SKM-1 treated with dmso at 0.1 percent for 144 hours (cell line): Measurements from ENCODE around the gene LRRC72.

Source experiments
- DNase-seq: peaks from one replicate; lab custom pipeline; 2025; ENCODE audit not compliant: unreplicated experiment; lab: John Stamatoyannopoulos, UW

The LRRC72 gene

DNA sequence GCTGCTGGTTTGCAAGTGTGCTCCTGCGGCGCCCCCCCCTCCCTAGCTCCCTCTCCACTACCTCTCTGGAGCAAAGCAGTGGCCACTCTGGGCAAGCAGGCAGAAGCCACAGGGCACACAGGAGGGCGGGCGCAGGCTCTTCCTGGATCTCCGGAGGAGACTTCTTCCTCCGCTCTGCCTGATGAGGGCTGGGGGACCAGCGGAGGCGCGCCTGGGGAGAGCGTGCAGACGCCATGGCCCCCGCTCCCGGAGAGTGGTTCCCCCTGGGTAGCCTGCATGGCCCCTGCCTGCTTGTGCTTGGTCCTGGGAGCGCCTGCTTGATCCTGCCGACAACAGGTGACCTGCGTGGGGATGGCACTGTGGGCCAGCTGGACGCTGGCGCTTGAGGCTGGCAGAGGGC lies 89.9 kb downstream of the LRRC72 start:
- DNase-seq, result no peak

DNA sequence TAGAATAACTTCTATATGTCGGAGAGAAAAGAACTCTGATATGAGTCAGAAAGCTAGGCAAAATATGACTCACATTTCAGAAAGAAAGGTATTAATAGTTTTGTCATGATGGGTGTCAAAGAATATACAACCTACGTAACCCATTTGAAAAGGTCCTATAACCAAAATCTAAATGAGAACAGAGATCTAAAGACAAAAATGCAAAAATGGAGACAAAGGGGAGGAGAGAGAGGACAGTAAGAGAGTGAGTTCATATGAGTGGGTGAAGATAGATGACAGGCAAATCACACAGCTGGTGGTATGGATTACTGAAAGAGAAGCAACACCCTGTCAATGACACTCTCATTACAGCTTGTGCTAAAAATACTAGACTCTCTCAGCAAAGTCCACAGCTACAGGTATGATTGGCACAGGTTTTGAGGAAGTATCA lies 93.4 kb downstream of the LRRC72 start:
- DNase-seq, result no peak

DNA sequence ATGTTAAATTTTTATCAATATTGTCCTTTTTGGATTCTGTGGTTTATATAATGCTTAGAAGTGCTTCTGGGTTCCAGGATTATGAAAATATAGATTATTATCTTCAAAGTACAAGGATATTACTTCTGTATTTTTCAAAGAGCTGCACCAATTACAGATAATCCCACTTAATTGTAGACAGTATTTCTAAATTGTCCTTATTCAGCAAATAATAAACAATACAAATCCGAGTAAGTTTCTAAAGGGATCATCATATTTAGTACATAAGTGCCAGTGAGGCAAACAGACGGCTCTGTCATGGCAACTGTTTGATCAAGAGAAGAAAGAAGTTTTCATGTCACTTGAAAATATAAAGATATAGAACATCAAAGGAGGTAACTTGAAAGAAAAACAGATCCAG lies 99.8 kb downstream of the LRRC72 start:
- no peak for DNase-seq

DNA sequence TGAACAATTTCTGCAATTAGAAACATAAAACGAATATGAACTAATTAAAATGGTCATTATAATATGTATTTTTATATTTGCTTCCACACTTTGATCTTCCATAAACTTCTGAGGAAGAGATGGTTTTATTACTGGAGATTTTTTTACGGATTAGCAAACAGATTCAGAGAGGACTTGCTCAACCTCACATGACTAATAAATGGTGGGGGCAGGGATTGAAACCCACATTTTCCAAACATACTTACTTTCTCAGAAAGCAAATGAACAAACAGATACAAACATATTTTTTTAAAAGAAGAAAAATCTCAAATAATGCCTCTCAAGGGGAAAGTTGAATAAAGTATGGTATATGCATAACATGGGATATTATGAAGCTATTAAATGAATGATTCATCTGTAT lies 100.6 kb downstream of the LRRC72 start:
- no peak for DNase-seq

DNA sequence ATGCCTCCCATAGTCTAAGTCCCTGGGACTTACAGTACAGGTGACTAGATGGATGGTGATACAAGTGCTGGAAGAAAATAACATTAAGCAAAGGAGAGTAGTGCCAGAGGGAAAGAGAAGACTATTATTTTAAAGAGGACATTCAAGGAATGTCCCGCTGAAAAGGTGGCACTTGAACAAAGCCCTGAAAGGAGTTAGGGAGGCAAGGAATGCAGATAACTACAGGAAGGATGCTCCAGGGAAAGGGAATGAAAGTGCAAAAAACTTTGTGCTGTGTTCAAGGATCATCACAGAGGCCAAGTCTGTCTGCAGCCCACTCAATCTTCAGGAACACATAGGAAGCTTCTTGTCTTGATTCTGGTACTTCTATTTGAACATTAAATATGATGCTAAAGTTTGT lies 104.0 kb downstream of the LRRC72 start:
- DNase-seq, result no peak
